A549 (cell line): ENCODE measurements around the gene PSME3IP1. TPM values are rescaled to one million over a fixed set of nuclear protein-coding genes. Genes with fewer than 3 reads are reported as not detected.

ENCODE experiments used
- ATAC-seq, 2 experiments: fragments of 200-7000 bp in 1 of 2; fragments of >200 bp in 1 of 2; cut with Nextera tagmentation in 1 of 2; cut with Tn5 transposase in 1 of 2; 3 replicates each; pipeline versions ENCODE4 v1.8.0 to v1.9.1; 2018 to 2020; ENCODE audit warnings: mild to moderate bottlenecking in 1 of 2, moderate library complexity in 1 of 2
- CTCF ChIA-PET: fragments of 300-600 bp; sonication (Branson Sonifier 250); formaldehyde crosslinking; extraction: SDS; loops from one replicate; lab custom pipeline; 2021; ENCODE audit warnings: antibody characterized with exemption, inconsistent platforms; lab: Yijun Ruan, JAX
- POLR2A ChIA-PET: fragments of 350-600 bp; formaldehyde crosslinking; extraction: SDS; loops from one replicate; lab custom pipeline; 2021; ENCODE audit warnings: antibody characterized with exemption, inconsistent platforms; lab: Yijun Ruan, JAX
- DNase-seq, 2 experiments: peaks; one replicate each; pipeline versions ENCODE4 v3.0.0 to v3.0.0-alpha.2; 2011 to 2016; ENCODE audit warnings: low read depth in 1 of 2, low spot score in 1 of 2
- FAIRE-seq: peaks from 2 replicates; lab custom pipeline; 2011; peaks lifted over from hg19 to GRCh38; lab: Jason Lieb, UNC
- H3K27ac ChIP-seq, 2 experiments: fragments of >200 bp; sonication (Bioruptor Twin); formaldehyde crosslinking; 3 replicates each; pipeline ENCODE4 v1.5.1; 2016 to 2017
- H3K4me1 ChIP-seq: fragments of >200 bp; sonication (Bioruptor Twin); formaldehyde crosslinking; 3 replicates; pipeline ENCODE4 v1.6.1; 2016
- H3K4me2 ChIP-seq: fragments of >200 bp; sonication (Bioruptor Twin); formaldehyde crosslinking; 3 replicates; pipeline ENCODE4 v1.6.1; 2016
- H3K4me3 ChIP-seq: fragments of >200 bp; sonication (Bioruptor Twin); formaldehyde crosslinking; 3 replicates; pipeline ENCODE4 v1.5.1; 2016
- H3K9me3 ChIP-seq: fragments of >200 bp; sonication (Bioruptor Twin); formaldehyde crosslinking; 3 replicates; pipeline ENCODE4 v1.6.1; 2016
- CBX2 ChIP-seq: fragments of 200-600 bp; sonication (generic); IDR thresholded peaks from 2 replicates; pipeline ENCODE4 v1.6.1; 2016; ENCODE audit warnings: low read depth, mild to moderate bottlenecking, borderline replicate concordance
- CEBPB ChIP-seq, 2 experiments: fragments of >200 bp in 1 of 2; sonication (Bioruptor Twin) in 1 of 2; formaldehyde crosslinking in 1 of 2; IDR thresholded peaks; 2 replicates each; pipeline ENCODE4 v1.6.1; 2012 to 2016
- CHD2 ChIP-seq: fragments of 150-350 bp; IDR thresholded peaks from 2 replicates; pipeline ENCODE4 v1.6.1; 2014; ENCODE audit warnings: low read length; ENCODE audit not compliant: partially characterized antibody
- EHF ChIP-seq: fragments of 250-450 bp; sonication (Bioruptor Pico); IDR thresholded peaks from 2 replicates; pipeline ENCODE4 v1.5.0; 2020; ENCODE audit warnings: mild to moderate bottlenecking
- EP300 ChIP-seq, 2 experiments: fragments of >200 bp; sonication (Bioruptor Twin); formaldehyde crosslinking; IDR thresholded peaks; 2 replicates in 1 of 2; 3 replicates in 1 of 2; pipeline ENCODE4 v1.6.1; 2016 to 2017
- FOSL2 ChIP-seq, 2 experiments: fragments of 450-650 bp in 1 of 2; fragments of >200 bp in 1 of 2; sonication (Bioruptor Twin) in 1 of 2; formaldehyde crosslinking; IDR thresholded peaks; 2 replicates each; pipeline versions ENCODE4 v1.5.0 to v1.6.1; 2016 to 2020; ENCODE audit warnings: mild to moderate bottlenecking in 1 of 2, moderate library complexity in 1 of 2
- FOXS1 ChIP-seq: fragments of 250-450 bp; sonication (Bioruptor Pico); IDR thresholded peaks from 2 replicates; pipeline ENCODE4 v1.5.0; 2020; ENCODE audit warnings: mild to moderate bottlenecking, moderate library complexity
- GATA3 ChIP-seq: IDR thresholded peaks from 2 replicates; pipeline ENCODE4 v1.6.1; 2012; ENCODE audit warnings: borderline replicate concordance
- HOXB13 ChIP-seq: fragments of 250-450 bp; sonication (Bioruptor Pico); IDR thresholded peaks from 2 replicates; pipeline ENCODE4 v1.5.0; 2020; ENCODE audit warnings: low read depth, mild to moderate bottlenecking, moderate library complexity
- HOXB5 ChIP-seq: fragments of 250-450 bp; sonication (Bioruptor Pico); IDR thresholded peaks from 2 replicates; pipeline ENCODE4 v1.5.0; 2020; ENCODE audit warnings: mild to moderate bottlenecking, moderate library complexity
- JUNB ChIP-seq: fragments of >200 bp; sonication (Bioruptor Twin); formaldehyde crosslinking; IDR thresholded peaks from 2 replicates; pipeline ENCODE4 v1.6.1; 2016
- KDM1A ChIP-seq: fragments of 200-600 bp; sonication (generic); IDR thresholded peaks from 2 replicates; pipeline ENCODE4 v1.6.1; 2016; ENCODE audit warnings: low read depth, mild to moderate bottlenecking
- KDM5A ChIP-seq: fragments of 200-600 bp; sonication (generic); IDR thresholded peaks from 2 replicates; pipeline ENCODE4 v1.6.1; 2016; ENCODE audit warnings: antibody characterized with exemption, mild to moderate bottlenecking
- MAFK ChIP-seq: fragments of 450-650 bp; IDR thresholded peaks from 2 replicates; pipeline ENCODE4 v1.6.1; 2014; ENCODE audit not compliant: partially characterized antibody
- MAX ChIP-seq: IDR thresholded peaks from 2 replicates; pipeline ENCODE4 v1.6.1; 2012
- MAZ ChIP-seq: fragments of 150-350 bp; IDR thresholded peaks from 2 replicates; pipeline ENCODE4 v1.6.1; 2014; ENCODE audit warnings: antibody characterized with exemption, low read depth, low read length, borderline replicate concordance
- NR3C1 ChIP-seq: fragments of >200 bp; sonication (Bioruptor Twin); formaldehyde crosslinking; IDR thresholded peaks from 3 replicates; pipeline ENCODE4 v1.6.1; 2017
- PHF8 ChIP-seq: fragments of 200-600 bp; sonication (generic); IDR thresholded peaks from 2 replicates; pipeline ENCODE4 v1.6.1; 2016; ENCODE audit warnings: low read depth, mild to moderate bottlenecking, antibody characterized with exemption, moderate library complexity, borderline replicate concordance
- POLR2A ChIP-seq: IDR thresholded peaks from 2 replicates; pipeline ENCODE4 v1.6.1; 2012; ENCODE audit warnings: mild to moderate bottlenecking, low read length
- RARB ChIP-seq: fragments of 250-450 bp; sonication (Bioruptor Pico); IDR thresholded peaks from 2 replicates; pipeline ENCODE4 v1.8.0; 2021; ENCODE audit warnings: mild to moderate bottlenecking, moderate library complexity
- RFX5 ChIP-seq: fragments of 450-650 bp; IDR thresholded peaks from 2 replicates; pipeline ENCODE4 v1.7.1; 2014; ENCODE audit warnings: antibody characterized with exemption, mild to moderate bottlenecking, moderate library complexity
- RNF2 ChIP-seq: fragments of 200-600 bp; sonication (generic); IDR thresholded peaks from 2 replicates; pipeline ENCODE4 v1.6.1; 2016; ENCODE audit warnings: low read depth, mild to moderate bottlenecking, antibody characterized with exemption, moderate library complexity, borderline replicate concordance
- SREBF2 ChIP-seq: fragments of 450-650 bp; IDR thresholded peaks from 2 replicates; pipeline ENCODE4 v1.6.1; 2014; ENCODE audit warnings: mild to moderate bottlenecking, moderate library complexity
- TP53 ChIP-seq: fragments of 250-450 bp; sonication (Bioruptor Pico); IDR thresholded peaks from 2 replicates; pipeline ENCODE4 v1.5.0; 2021; ENCODE audit warnings: mild to moderate bottlenecking, moderate library complexity
- USF2 ChIP-seq: fragments of 450-650 bp; IDR thresholded peaks from 2 replicates; pipeline ENCODE4 v1.6.1; 2014; ENCODE audit warnings: antibody characterized with exemption
- ZC3H11A ChIP-seq: fragments of 450-650 bp; IDR thresholded peaks from 2 replicates; pipeline ENCODE4 v1.6.1; 2014; ENCODE audit warnings: antibody characterized with exemption, mild to moderate bottlenecking
- ZFP36 ChIP-seq: fragments of 450-650 bp; IDR thresholded peaks from 2 replicates; pipeline ENCODE4 v1.6.1; 2014; ENCODE audit warnings: borderline replicate concordance; ENCODE audit not compliant: partially characterized antibody
- WGBS: methylation state at CpG from one replicate; pipeline ENCODE4 v1.1.6; 2017; ENCODE audit errors: missing lambda C conversion rate; 5-methylcytosine and 5-hydroxymethylcytosine counted together
- polyA plus RNA-seq, 4 experiments: library from polyadenylated mRNA; depleted of rRNA in 3 of 4; stranded (reverse); fragments of >200 nt; fragmentation: RNase III in 1 of 4; extraction: RNeasy Plus Mini Kit Qiagen cat#74134 plus additional on column Dnase treatment in 1 of 4; gene quantifications; 2 replicates in 3 of 4; 3 replicates in 1 of 4; pipeline ENCODE4 v1.2.3, GENCODE V29; 2011 to 2017
- TF ChIP-seq, protein P1 (sequence below): fragments of >200 bp; sonication (Bioruptor Twin); formaldehyde crosslinking; IDR thresholded peaks from 3 replicates; pipeline ENCODE4 v1.5.1; 2016
- TF ChIP-seq, protein P2 (sequence below): fragments of >200 bp; sonication (Bioruptor Twin); formaldehyde crosslinking; IDR thresholded peaks from 3 replicates; pipeline ENCODE4 v1.6.1; 2016
- TF ChIP-seq, protein P3 (sequence below): IDR thresholded peaks from 2 replicates; pipeline ENCODE4 v1.6.1; 2012; ENCODE audit warnings: low read depth, borderline replicate concordance

Gene PSME3IP1
- polyA plus RNA-seq, 2 of the 4 experiments (the other 2 are of a cell fraction): 155 to 159 TPM

GRCh38 chr16:57113664-57114063 is 72.2 kb downstream of the PSME3IP1 start:
- H3K27ac ChIP-seq: no peak overlapping the region
- FAIRE-seq: no peak
- H3K4me3 ChIP-seq: no peak overlapping the region
- no peak for ATAC-seq
- H3K4me2 ChIP-seq: no peak overlapping the region
- H3K9me3 ChIP-seq: no peaks in the 10 kb centered on the region
- no peak for DNase-seq
- H3K4me1 ChIP-seq: peaks cover 4% of the 10 kb centered on the region; the same call in 1 of the 3 replicates
- no peak for TF ChIP-seq EP300 (IDR thresholded peaks at IDR 0.05)
- TF ChIP-seq RFX5: no peak
- no peak for TF ChIP-seq JUNB
- no peak for TF ChIP-seq FOXS1
- no peak for TF ChIP-seq ZFP36
- TF ChIP-seq PHF8: no peak
- TF ChIP-seq CBX2: no peak
- WGBS: 81% methylated on average over 5 of the region's 5 CpGs
- POLR2A ChIA-PET: no interaction called here
- CTCF ChIA-PET: interaction anchor here (1.1 to 3.7 kb wide), 4 partner anchors 21 to 321 kb away, joined by 3 to 16 read pairs (median 4); partner anchors contain the start of gene CPNE2

DNA sequence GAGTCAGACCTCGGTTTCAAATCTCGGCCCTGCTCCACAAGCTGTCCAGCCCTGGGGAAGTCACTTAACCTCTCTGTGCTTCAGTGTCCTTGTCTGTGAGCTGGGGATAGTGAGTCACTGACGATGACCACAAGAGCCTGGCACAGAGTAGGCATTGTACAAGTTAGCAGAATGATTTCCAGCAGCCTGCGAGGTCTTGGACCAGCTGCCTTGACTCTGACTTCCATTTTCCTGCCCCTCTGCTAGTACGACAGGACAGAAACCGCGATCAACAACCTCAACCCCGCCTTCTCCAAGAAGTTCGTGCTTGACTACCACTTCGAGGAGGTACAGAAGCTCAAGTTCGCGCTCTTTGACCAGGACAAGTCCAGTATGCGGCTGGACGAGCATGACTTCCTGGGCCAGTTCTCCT is 72.8 kb downstream of the PSME3IP1 start:
- CTCF ChIA-PET: interaction anchor here (1.1 to 3.7 kb wide), 4 partner anchors 20 to 320 kb away, joined by 3 to 16 read pairs (median 4); partner anchors contain the start of gene CPNE2
- FAIRE-seq (no peak), ATAC-seq (no peak), DNase-seq (no peak)
- WGBS: 88% methylated on average over 13 of the region's 14 CpGs
- Histone ChIP-seq H3K27ac (no peak overlapping the region), H3K4me1 (no peaks in the 10 kb centered on the region; the same call in 2 of the 3 replicates), H3K4me2 (no peak overlapping the region), H3K4me3 (no peak overlapping the region), H3K9me3 (no peaks in the 10 kb centered on the region)
- TF ChIP-seq CBX2: no peak
- TF ChIP-seq USF2: no peak
- no peak for TF ChIP-seq ZC3H11A
- TF ChIP-seq GATA3: no peak
- TF ChIP-seq MAX: no peak
- no peak for TF ChIP-seq FOSL2 (IDR thresholded peaks at IDR 0.05)
- no peak for TF ChIP-seq FOSL2 (CRISPR knock-in tag; IDR thresholded peaks at IDR 0.05)
- TF ChIP-seq, protein P1, sequence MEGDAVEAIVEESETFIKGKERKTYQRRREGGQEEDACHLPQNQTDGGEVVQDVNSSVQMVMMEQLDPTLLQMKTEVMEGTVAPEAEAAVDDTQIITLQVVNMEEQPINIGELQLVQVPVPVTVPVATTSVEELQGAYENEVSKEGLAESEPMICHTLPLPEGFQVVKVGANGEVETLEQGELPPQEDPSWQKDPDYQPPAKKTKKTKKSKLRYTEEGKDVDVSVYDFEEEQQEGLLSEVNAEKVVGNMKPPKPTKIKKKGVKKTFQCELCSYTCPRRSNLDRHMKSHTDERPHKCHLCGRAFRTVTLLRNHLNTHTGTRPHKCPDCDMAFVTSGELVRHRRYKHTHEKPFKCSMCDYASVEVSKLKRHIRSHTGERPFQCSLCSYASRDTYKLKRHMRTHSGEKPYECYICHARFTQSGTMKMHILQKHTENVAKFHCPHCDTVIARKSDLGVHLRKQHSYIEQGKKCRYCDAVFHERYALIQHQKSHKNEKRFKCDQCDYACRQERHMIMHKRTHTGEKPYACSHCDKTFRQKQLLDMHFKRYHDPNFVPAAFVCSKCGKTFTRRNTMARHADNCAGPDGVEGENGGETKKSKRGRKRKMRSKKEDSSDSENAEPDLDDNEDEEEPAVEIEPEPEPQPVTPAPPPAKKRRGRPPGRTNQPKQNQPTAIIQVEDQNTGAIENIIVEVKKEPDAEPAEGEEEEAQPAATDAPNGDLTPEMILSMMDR: no peak
- no peak for TF ChIP-seq HOXB13 (CRISPR knock-in tag)
- TF ChIP-seq, protein P2, sequence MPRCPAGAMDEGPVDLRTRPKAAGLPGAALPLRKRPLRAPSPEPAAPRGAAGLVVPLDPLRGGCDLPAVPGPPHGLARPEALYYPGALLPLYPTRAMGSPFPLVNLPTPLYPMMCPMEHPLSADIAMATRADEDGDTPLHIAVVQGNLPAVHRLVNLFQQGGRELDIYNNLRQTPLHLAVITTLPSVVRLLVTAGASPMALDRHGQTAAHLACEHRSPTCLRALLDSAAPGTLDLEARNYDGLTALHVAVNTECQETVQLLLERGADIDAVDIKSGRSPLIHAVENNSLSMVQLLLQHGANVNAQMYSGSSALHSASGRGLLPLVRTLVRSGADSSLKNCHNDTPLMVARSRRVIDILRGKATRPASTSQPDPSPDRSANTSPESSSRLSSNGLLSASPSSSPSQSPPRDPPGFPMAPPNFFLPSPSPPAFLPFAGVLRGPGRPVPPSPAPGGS: no peak
- TF ChIP-seq RNF2: no peak
- TF ChIP-seq MAZ: no peak
- POLR2A ChIA-PET: no interaction called here

DNA sequence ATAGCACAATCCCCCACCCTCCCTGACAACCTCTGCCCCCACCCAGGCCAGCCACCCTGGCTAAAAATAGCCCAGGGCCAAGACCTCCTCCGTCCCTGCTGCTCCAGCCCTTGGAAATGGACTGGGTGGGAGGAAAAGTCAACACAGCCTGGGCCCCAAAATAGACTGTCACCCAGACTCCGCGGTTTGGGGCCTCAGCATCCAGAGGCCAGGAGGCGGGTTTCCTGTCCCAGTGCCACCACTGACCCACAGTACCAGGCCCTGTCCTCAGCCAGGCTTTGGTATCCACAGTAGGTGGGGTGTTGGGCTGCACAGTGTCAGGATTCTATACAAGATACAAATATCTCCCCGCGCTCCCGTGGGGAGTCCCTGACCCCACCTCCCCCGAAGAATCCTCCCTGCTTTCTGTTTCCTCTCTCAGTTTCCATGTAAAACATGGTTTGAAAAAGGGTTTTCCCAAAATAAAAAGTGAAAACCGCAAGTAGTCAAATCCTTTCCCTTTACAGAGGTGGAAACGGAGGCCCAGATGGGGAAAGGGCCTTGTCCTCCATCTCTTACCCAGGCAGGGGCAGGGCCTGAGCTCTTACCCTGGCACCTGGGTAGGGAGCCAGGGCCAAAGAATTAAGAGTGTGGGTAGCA is 73.3 kb downstream of the PSME3IP1 start:
- 89% methylated on average over 9 of the region's 10 CpGs for WGBS
- no peaks in the 10 kb centered on the region for H3K9me3 ChIP-seq
- POLR2A ChIA-PET: no interaction called here
- H3K27ac ChIP-seq: no peak overlapping the region
- no peaks in the 10 kb centered on the region for H3K4me1 ChIP-seq
- no peak overlapping the region for H3K4me2 ChIP-seq
- FAIRE-seq: no peak
- H3K4me3 ChIP-seq: no peak overlapping the region
- no peak for ATAC-seq
- CTCF ChIA-PET: interaction anchor here (1.1 to 3.7 kb wide), 5 partner anchors 10 to 320 kb away, joined by 3 to 16 read pairs (median 3); partner anchors contain the start of gene CPNE2
- no peak for DNase-seq
- TF ChIP-seq POLR2A: no peak
- TF ChIP-seq KDM5A: no peak
- TF ChIP-seq KDM1A: no peak
- no peak for TF ChIP-seq NR3C1
- no peak for TF ChIP-seq CHD2
- TF ChIP-seq EHF (CRISPR knock-in tag): no peak
- TF ChIP-seq, protein P3, sequence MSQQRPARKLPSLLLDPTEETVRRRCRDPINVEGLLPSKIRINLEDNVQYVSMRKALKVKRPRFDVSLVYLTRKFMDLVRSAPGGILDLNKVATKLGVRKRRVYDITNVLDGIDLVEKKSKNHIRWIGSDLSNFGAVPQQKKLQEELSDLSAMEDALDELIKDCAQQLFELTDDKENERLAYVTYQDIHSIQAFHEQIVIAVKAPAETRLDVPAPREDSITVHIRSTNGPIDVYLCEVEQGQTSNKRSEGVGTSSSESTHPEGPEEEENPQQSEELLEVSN: no peak
- TF ChIP-seq ZFP36: no peak
- no peak for TF ChIP-seq RARB (CRISPR knock-in tag)
- no peak for TF ChIP-seq CBX2
- TF ChIP-seq MAX: no peak
- TF ChIP-seq CEBPB (IDR thresholded peaks at IDR 0.05): no peak
- TF ChIP-seq MAFK: no peak
- no peak for TF ChIP-seq SREBF2
- no peak for TF ChIP-seq TP53 (CRISPR knock-in tag)
- no peak for TF ChIP-seq RNF2
- TF ChIP-seq HOXB5 (CRISPR knock-in tag): no peak
